ENCODE data around the gene AGMAT. TPM values are rescaled to one million over a fixed set of nuclear protein-coding genes. Genes with fewer than 3 reads are reported as not detected.
A peak's percentile ranks its signal among the peaks of the same experiment; 100 is the strongest.

The AGMAT gene
- total and polyA plus RNA-seq, 2 of the 13 experiments (the other 11 are each of a cell fraction or from before 2014, with no cell fraction given) = 59.1 to 174 TPM

- TF ChIP-seq ZNF17 (CRISPR knock-in tag; IDR thresholded peaks at IDR 0.05) = no peak
- TF ChIP-seq WIZ (CRISPR knock-in tag; IDR thresholded peaks at IDR 0.05) = no peak
- TF ChIP-seq, protein P1, sequence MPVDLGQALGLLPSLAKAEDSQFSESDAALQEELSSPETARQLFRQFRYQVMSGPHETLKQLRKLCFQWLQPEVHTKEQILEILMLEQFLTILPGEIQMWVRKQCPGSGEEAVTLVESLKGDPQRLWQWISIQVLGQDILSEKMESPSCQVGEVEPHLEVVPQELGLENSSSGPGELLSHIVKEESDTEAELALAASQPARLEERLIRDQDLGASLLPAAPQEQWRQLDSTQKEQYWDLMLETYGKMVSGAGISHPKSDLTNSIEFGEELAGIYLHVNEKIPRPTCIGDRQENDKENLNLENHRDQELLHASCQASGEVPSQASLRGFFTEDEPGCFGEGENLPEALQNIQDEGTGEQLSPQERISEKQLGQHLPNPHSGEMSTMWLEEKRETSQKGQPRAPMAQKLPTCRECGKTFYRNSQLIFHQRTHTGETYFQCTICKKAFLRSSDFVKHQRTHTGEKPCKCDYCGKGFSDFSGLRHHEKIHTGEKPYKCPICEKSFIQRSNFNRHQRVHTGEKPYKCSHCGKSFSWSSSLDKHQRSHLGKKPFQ (CRISPR knock-in tag; IDR thresholded peaks at IDR 0.05; ENCODE audit: insufficient replicate concordance) = no peak
- TF ChIP-seq ZNF543 (CRISPR knock-in tag; IDR thresholded peaks at IDR 0.05) = no peak; the same call in 1 of the 2 replicates
- TF ChIP-seq NFIC (IDR thresholded peaks at IDR 0.05; ENCODE audit: low read length) = no peak
- TF ChIP-seq KLF12 (CRISPR knock-in tag; IDR thresholded peaks at IDR 0.05; ENCODE audit: borderline replicate concordance) = peak; percentile 86; the same call in 1 of the 2 replicates
- TF ChIP-seq ZNF660 (CRISPR knock-in tag; IDR thresholded peaks at IDR 0.05; ENCODE audit: borderline replicate concordance, low read depth) = no peak
- peak; percentile 40; the same call in 1 of the 2 replicates for TF ChIP-seq NCOR1 (IDR thresholded peaks at IDR 0.05; ENCODE audit: borderline replicate concordance, low read length)
- TF ChIP-seq ZKSCAN8 (CRISPR knock-in tag; IDR thresholded peaks at IDR 0.05; ENCODE audit: borderline replicate concordance) = peak; percentile 44; the same call in 1 of the 2 replicates
- peak; percentile 41 for TF ChIP-seq MXD4 (CRISPR knock-in tag; IDR thresholded peaks at IDR 0.05)
- peak; percentile 70 for TF ChIP-seq ZNF883 (CRISPR knock-in tag; IDR thresholded peaks at IDR 0.05; ENCODE audit: not compliant biosample characterization)
- TF ChIP-seq CERS6 (CRISPR knock-in tag; IDR thresholded peaks at IDR 0.05) = no peak
- no peak for TF ChIP-seq DNMT3B (CRISPR knock-in tag; conservative IDR thresholded peaks at IDR 0.05)
- TF ChIP-seq PCBP1 (IDR thresholded peaks at IDR 0.05; ENCODE audit: borderline replicate concordance, low read depth, low read length) = peak; percentile 90; the same call in 1 of the 2 replicates
- TF ChIP-seq HOXA7 (CRISPR knock-in tag; IDR thresholded peaks at IDR 0.05) = no peak
- TF ChIP-seq, protein P2, sequence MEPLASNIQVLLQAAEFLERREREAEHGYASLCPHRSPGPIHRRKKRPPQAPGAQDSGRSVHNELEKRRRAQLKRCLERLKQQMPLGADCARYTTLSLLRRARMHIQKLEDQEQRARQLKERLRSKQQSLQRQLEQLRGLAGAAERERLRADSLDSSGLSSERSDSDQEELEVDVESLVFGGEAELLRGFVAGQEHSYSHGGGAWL (CRISPR knock-in tag; IDR thresholded peaks at IDR 0.05) = 0 out of 2 replicates have a peak, but pooled peaks have one; percentile 53
- no peak for TF ChIP-seq RARG (CRISPR knock-in tag; IDR thresholded peaks at IDR 0.05; ENCODE audit: low read depth)
- no peak for TF ChIP-seq ZNF703 (CRISPR knock-in tag; IDR thresholded peaks at IDR 0.05; ENCODE audit: borderline replicate concordance)
- no peak for TF ChIP-seq ZNF256 (CRISPR knock-in tag; conservative IDR thresholded peaks at IDR 0.05)
Measured at GRCh38 chr1:15526490-15527339, 58.1 kb downstream of the AGMAT start, which contains the start of gene DNAJC16 (continued).
